WTC11 (cell line): ENCODE data around the gene FERMT1. TPM values are rescaled to one million over a fixed set of nuclear protein-coding genes. Genes with fewer than 3 reads are reported as not detected.
A peak's percentile ranks its signal among the peaks of the same experiment; 100 is the strongest.

Experiments
- ATAC-seq: fragments of 200-7000 bp; cut with Tn5 transposase; 2 replicates; pipeline ENCODE4 v1.10.0; 2021; ENCODE audit warnings: mild to moderate bottlenecking, moderate library complexity
- CTCF ChIA-PET: fragments of 300-600 bp; sonication (Branson Sonifier 250); formaldehyde crosslinking; loops from one replicate; lab custom pipeline; 2021; ENCODE audit warnings: antibody characterized with exemption; lab: Charles Lee
- POLR2A ChIA-PET: fragments of 350-600 bp; sonication (Branson Sonifier 250); formaldehyde crosslinking; loops from one replicate; lab custom pipeline; 2021; ENCODE audit warnings: antibody characterized with exemption; lab: Charles Lee
- DNase-seq: peaks from one replicate; pipeline ENCODE4 v3.0.0; 2021; ENCODE audit warnings: low spot score
- H3K27ac Mint-ChIP-seq: 2 replicates; pipeline ENCODE4 v1.8.0; 2021; ENCODE audit warnings: mixed read lengths
- H3K27me3 Mint-ChIP-seq: 2 replicates; pipeline ENCODE4 v1.8.0; 2021; ENCODE audit warnings: low read depth, mild to moderate bottlenecking, moderate library complexity, mixed read lengths
- H3K36me3 Mint-ChIP-seq: 2 replicates; pipeline ENCODE4 v1.8.0; 2021; ENCODE audit warnings: mixed read lengths
- H3K4me1 Mint-ChIP-seq: 2 replicates; pipeline ENCODE4 v1.8.0; 2022; ENCODE audit warnings: mixed read lengths
- H3K4me3 Mint-ChIP-seq: 2 replicates; pipeline ENCODE4 v1.8.0; 2021; ENCODE audit warnings: mild to moderate bottlenecking, moderate library complexity, mixed read lengths
- H3K9me3 Mint-ChIP-seq: 2 replicates; pipeline ENCODE4 v1.8.0; 2021; ENCODE audit warnings: mixed read lengths
- AR ChIP-seq: fragments of 250-450 bp; sonication (Bioruptor Pico); IDR thresholded peaks from 2 replicates; pipeline ENCODE4 v1.9.0; 2021; ENCODE audit warnings: mild to moderate bottlenecking
- ATF3 ChIP-seq: sonication (generic); formaldehyde crosslinking; conservative IDR thresholded peaks from 2 replicates; pipeline ENCODE4 v1.8.1; 2022; ENCODE audit warnings: mild to moderate bottlenecking, missing genetic modification reagents
- CDX4 ChIP-seq: fragments of 250-450 bp; sonication (Bioruptor Pico); IDR thresholded peaks from 2 replicates; pipeline ENCODE4 v1.9.0; 2021; ENCODE audit warnings: moderate library complexity, mild to moderate bottlenecking, inconsistent platforms, borderline replicate concordance
- FOXP1 ChIP-seq: sonication (generic); formaldehyde crosslinking; IDR thresholded peaks from 2 replicates; pipeline ENCODE4 v1.8.0; 2022; ENCODE audit warnings: missing genetic modification reagents, mild to moderate bottlenecking, moderate library complexity, borderline replicate concordance
- NFATC4 ChIP-seq: fragments of 250-450 bp; sonication (Bioruptor Pico); IDR thresholded peaks from 2 replicates; pipeline ENCODE4 v1.9.0; 2021; ENCODE audit warnings: mild to moderate bottlenecking
- NFYB ChIP-seq: sonication (generic); formaldehyde crosslinking; conservative IDR thresholded peaks from 2 replicates; pipeline ENCODE4 v1.8.0; 2022; ENCODE audit warnings: low read depth, missing genetic modification reagents
- ZNF121 ChIP-seq: sonication (generic); formaldehyde crosslinking; IDR thresholded peaks from 2 replicates; pipeline ENCODE4 v1.8.0; 2023; ENCODE audit warnings: missing genetic modification reagents
- ZNF232 ChIP-seq: sonication (generic); formaldehyde crosslinking; IDR thresholded peaks from 2 replicates; pipeline ENCODE4 v1.8.0; 2022; ENCODE audit warnings: mild to moderate bottlenecking, missing genetic modification reagents
- ZNF263 ChIP-seq: sonication (generic); formaldehyde crosslinking; IDR thresholded peaks from 2 replicates; pipeline ENCODE4 v1.8.1; 2022; ENCODE audit warnings: low read depth, mild to moderate bottlenecking, moderate library complexity, missing genetic modification reagents
- total RNA-seq: library from RNA; stranded (reverse); gene quantifications from 3 replicates; pipeline ENCODE4 v1.2.3, GENCODE V29; 2021
- TF ChIP-seq, protein P1 (sequence below): sonication (generic); formaldehyde crosslinking; IDR thresholded peaks from 2 replicates; pipeline ENCODE4 v1.8.1; 2023; ENCODE audit warnings: mild to moderate bottlenecking, missing genetic modification reagents
- TF ChIP-seq, protein P2 (sequence below): sonication (generic); formaldehyde crosslinking; conservative IDR thresholded peaks from 2 replicates; pipeline ENCODE4 v1.8.1; 2023; ENCODE audit warnings: mild to moderate bottlenecking, low read depth, missing genetic modification reagents, moderate library complexity
- TF ChIP-seq, protein P3 (sequence below): sonication (generic); formaldehyde crosslinking; IDR thresholded peaks from 2 replicates; pipeline ENCODE4 v1.8.1; 2022; ENCODE audit warnings: missing genetic modification reagents, borderline replicate concordance
- TF ChIP-seq, protein P4 (sequence below): fragments of 250-450 bp; sonication (Bioruptor Pico); conservative IDR thresholded peaks from 2 replicates; pipeline ENCODE4 v1.9.0; 2021; ENCODE audit warnings: mild to moderate bottlenecking

FERMT1 gene
- total RNA-seq, 1 experiment from 2014 or later, result 23.0 TPM

DNA sequence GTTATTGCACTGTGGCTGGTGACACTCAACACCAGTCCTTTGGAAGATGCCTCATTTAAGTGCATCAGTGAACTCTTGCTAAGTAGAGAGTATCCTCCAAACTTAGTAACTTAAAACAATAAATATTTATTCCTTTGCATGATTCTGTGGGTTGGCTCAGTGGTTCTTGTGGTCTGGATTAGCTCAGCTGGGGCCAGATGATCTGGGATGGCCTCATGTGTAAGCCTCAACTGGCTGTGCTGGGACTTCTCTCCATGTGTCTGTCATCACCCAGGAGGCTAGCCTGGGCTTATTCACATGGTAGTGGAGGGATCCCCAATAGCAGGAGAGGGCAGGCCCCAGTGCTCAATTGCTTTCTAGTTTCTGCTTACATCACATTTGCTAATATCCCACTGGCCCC is 77.3 kb downstream of the FERMT1 start (continued):
- TF ChIP-seq NFYB (CRISPR knock-in tag), result no peak
- no peak for TF ChIP-seq ZNF232 (CRISPR knock-in tag)
- TF ChIP-seq ATF3, result no peak
- TF ChIP-seq ZNF263 (CRISPR knock-in tag), result no peak

GRCh38 chr20:6044115-6044514 is 78.7 kb downstream of the FERMT1 start:
- POLR2A ChIA-PET, result no interaction called here
- no peaks in the 10 kb centered on the region for H3K9me3 Mint-ChIP-seq

More at GRCh38 chr20:6044115-6044514, 78.7 kb downstream of the FERMT1 start:
- Mint-ChIP-seq H3K4me1 (no peaks in the 10 kb centered on the region; the same call in 1 of the 2 replicates), H3K27me3 (peaks cover 16% of the 10 kb centered on the region), H3K4me3 (no peak overlapping the region), H3K27ac (no peak overlapping the region), H3K36me3 (peaks cover 9% of the 10 kb centered on the region)
- DNase-seq (peak; percentile 25), ATAC-seq (peak; percentile 94)
- CTCF ChIA-PET, result interaction anchor here (0.9 kb wide), 1 partner anchor 9 kb away, joined by 3 read pairs; no protein-coding TSS in a partner anchor
- TF ChIP-seq ZNF121 (CRISPR knock-in tag), result no peak
- TF ChIP-seq, protein P1, sequence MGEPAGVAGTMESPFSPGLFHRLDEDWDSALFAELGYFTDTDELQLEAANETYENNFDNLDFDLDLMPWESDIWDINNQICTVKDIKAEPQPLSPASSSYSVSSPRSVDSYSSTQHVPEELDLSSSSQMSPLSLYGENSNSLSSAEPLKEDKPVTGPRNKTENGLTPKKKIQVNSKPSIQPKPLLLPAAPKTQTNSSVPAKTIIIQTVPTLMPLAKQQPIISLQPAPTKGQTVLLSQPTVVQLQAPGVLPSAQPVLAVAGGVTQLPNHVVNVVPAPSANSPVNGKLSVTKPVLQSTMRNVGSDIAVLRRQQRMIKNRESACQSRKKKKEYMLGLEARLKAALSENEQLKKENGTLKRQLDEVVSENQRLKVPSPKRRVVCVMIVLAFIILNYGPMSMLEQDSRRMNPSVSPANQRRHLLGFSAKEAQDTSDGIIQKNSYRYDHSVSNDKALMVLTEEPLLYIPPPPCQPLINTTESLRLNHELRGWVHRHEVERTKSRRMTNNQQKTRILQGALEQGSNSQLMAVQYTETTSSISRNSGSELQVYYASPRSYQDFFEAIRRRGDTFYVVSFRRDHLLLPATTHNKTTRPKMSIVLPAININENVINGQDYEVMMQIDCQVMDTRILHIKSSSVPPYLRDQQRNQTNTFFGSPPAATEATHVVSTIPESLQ (CRISPR knock-in tag), result no peak
- TF ChIP-seq, protein P2, sequence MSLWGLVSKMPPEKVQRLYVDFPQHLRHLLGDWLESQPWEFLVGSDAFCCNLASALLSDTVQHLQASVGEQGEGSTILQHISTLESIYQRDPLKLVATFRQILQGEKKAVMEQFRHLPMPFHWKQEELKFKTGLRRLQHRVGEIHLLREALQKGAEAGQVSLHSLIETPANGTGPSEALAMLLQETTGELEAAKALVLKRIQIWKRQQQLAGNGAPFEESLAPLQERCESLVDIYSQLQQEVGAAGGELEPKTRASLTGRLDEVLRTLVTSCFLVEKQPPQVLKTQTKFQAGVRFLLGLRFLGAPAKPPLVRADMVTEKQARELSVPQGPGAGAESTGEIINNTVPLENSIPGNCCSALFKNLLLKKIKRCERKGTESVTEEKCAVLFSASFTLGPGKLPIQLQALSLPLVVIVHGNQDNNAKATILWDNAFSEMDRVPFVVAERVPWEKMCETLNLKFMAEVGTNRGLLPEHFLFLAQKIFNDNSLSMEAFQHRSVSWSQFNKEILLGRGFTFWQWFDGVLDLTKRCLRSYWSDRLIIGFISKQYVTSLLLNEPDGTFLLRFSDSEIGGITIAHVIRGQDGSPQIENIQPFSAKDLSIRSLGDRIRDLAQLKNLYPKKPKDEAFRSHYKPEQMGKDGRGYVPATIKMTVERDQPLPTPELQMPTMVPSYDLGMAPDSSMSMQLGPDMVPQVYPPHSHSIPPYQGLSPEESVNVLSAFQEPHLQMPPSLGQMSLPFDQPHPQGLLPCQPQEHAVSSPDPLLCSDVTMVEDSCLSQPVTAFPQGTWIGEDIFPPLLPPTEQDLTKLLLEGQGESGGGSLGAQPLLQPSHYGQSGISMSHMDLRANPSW, result no peak
- TF ChIP-seq AR (CRISPR knock-in tag), result no peak
- TF ChIP-seq CDX4, result no peak
- TF ChIP-seq, protein P3, sequence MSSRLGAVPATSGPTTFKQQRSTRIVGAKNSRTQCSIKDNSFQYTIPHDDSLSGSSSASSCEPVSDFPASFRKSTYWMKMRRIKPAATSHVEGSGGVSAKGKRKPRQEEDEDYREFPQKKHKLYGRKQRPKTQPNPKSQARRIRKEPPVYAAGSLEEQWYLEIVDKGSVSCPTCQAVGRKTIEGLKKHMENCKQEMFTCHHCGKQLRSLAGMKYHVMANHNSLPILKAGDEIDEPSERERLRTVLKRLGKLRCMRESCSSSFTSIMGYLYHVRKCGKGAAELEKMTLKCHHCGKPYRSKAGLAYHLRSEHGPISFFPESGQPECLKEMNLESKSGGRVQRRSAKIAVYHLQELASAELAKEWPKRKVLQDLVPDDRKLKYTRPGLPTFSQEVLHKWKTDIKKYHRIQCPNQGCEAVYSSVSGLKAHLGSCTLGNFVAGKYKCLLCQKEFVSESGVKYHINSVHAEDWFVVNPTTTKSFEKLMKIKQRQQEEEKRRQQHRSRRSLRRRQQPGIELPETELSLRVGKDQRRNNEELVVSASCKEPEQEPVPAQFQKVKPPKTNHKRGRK (CRISPR knock-in tag), result no peak
- TF ChIP-seq, protein P4, sequence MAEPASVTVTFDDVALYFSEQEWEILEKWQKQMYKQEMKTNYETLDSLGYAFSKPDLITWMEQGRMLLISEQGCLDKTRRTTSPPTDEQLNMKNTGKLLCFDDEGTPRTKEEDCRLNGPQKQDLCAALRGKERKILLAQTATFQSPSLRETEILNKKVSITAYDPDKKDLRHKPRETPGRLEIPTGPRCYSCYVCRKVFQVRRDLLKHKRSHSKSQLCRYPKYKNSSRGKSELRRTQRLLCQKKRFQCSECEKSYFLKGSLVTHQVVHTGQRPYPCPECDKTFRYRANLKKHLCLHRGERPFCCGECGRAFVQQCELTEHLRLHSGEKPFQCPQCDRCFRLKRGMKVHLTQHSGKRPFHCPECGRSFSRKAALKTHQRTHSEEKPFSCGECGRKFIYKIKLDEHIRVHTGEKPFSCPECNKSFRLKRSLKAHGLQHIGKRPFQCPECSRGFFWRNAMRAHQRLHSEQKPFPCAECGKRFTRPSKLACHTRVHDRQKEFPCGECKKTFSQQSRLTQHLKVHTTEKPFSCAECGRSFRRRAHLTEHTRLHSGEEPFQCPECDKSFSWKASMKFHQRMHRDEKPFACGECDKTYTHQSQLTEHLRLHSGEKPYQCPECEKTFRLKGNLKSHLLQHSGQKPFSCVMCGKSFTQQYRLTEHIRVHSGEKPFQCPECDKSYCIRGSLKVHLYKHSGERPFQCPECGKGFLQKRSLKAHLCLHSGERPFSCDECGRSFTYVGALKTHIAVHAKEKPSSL (CRISPR knock-in tag), result no peak
- no peak for TF ChIP-seq NFATC4 (CRISPR knock-in tag)
- no peak for TF ChIP-seq FOXP1 (CRISPR knock-in tag)
